ENCODE measurements around the gene RNF222.

RNF222 gene

GRCh38 chr17:8371786-8372185 is 25.8 kb downstream of the RNF222 start:
- H3K4me3 ChIP-seq (ENCODE audit: low read depth in 1 of 2, low read length in 2 of 2) = no peak overlapping the region
- no peaks in the 10 kb centered on the region for H3K9me3 ChIP-seq (ENCODE audit: insufficient read depth, low read length, severe bottlenecking)
- peaks cover 12% of the 10 kb centered on the region for H3K4me1 ChIP-seq (ENCODE audit: insufficient read depth, low read length)
- H4K20me1 ChIP-seq (ENCODE audit: insufficient read depth, low read length) = peaks cover 2% of the 10 kb centered on the region; the same call in 1 of the 2 replicates
- H3K27ac ChIP-seq (ENCODE audit: low read length) = no peak overlapping the region
- H3K79me2 ChIP-seq (ENCODE audit: insufficient read depth, low read length) = peaks cover 11% of the 10 kb centered on the region
- H3K9ac ChIP-seq (ENCODE audit: low read depth, low read length) = no peak overlapping the region
- no peak overlapping the region for H2AFZ ChIP-seq (ENCODE audit: low read depth, low read length)
- no peak overlapping the region for H3K4me2 ChIP-seq (ENCODE audit: insufficient read depth, low read length)
- TF ChIP-seq EZH2 (IDR thresholded peaks at IDR 0.05; ENCODE audit: borderline replicate concordance, low read depth, low read length, severe bottlenecking) (no peak), CTCF (IDR thresholded peaks at IDR 0.05; ENCODE audit: borderline replicate concordance, extremely low read depth, low read length, poor library complexity, severe bottlenecking) (no peak)
- H3K27me3 ChIP-seq (ENCODE audit: insufficient read depth, low read length, poor library complexity) = no peaks in the 10 kb centered on the region
- DNase-seq (no peak), ATAC-seq (ENCODE audit: insufficient read depth, low read depth) (no peak)
- peaks cover 23% of the 10 kb centered on the region for H3K36me3 ChIP-seq (ENCODE audit: insufficient read depth, low read length)

GRCh38 chr17:8369944-8370343 is 27.7 kb downstream of the RNF222 start:
- no peaks in the 10 kb centered on the region for H3K4me1 ChIP-seq (ENCODE audit: insufficient read depth, low read length)
- no peak overlapping the region for H3K4me2 ChIP-seq (ENCODE audit: insufficient read depth, low read length)
- no peaks in the 10 kb centered on the region for H3K79me2 ChIP-seq (ENCODE audit: insufficient read depth, low read length)
- TF ChIP-seq CTCF (IDR thresholded peaks at IDR 0.05; ENCODE audit: borderline replicate concordance, extremely low read depth, low read length, poor library complexity, severe bottlenecking) = no peak
- TF ChIP-seq EZH2 (IDR thresholded peaks at IDR 0.05; ENCODE audit: borderline replicate concordance, low read depth, low read length, severe bottlenecking) = no peak
- no peak for ATAC-seq (ENCODE audit: insufficient read depth, low read depth)
- H2AFZ ChIP-seq (ENCODE audit: low read depth, low read length) = no peak overlapping the region
- DNase-seq = no peak
- H3K27ac ChIP-seq (ENCODE audit: low read length) = no peak overlapping the region
- H3K4me3 ChIP-seq (ENCODE audit: low read depth in 1 of 2, low read length in 2 of 2) = no peak overlapping the region
- H3K36me3 ChIP-seq (ENCODE audit: insufficient read depth, low read length) = peaks cover 22% of the 10 kb centered on the region
- no peak overlapping the region for H3K9ac ChIP-seq (ENCODE audit: low read depth, low read length)
- H3K9me3 ChIP-seq (ENCODE audit: insufficient read depth, low read length, severe bottlenecking) = no peaks in the 10 kb centered on the region
- H3K27me3 ChIP-seq (ENCODE audit: insufficient read depth, low read length, poor library complexity) = no peaks in the 10 kb centered on the region
- H4K20me1 ChIP-seq (ENCODE audit: insufficient read depth, low read length) = no peaks in the 10 kb centered on the region

- H3K9me3 ChIP-seq (ENCODE audit: insufficient read depth, low read length, severe bottlenecking) = no peaks in the 10 kb centered on the region
- H3K4me2 ChIP-seq (ENCODE audit: insufficient read depth, low read length) = no peak overlapping the region
These were observed 29.4 kb downstream of the RNF222 start for GRCh38 chr17:8368193-8368592.

More at GRCh38 chr17:8368193-8368592, 29.4 kb downstream of the RNF222 start:
- Histone ChIP-seq H3K4me3 (ENCODE audit: low read depth in 1 of 2, low read length in 2 of 2) (no peak overlapping the region), H3K27me3 (ENCODE audit: insufficient read depth, low read length, poor library complexity) (no peaks in the 10 kb centered on the region), H3K36me3 (ENCODE audit: insufficient read depth, low read length) (peaks cover 22% of the 10 kb centered on the region), H2AFZ (ENCODE audit: low read depth, low read length) (no peak overlapping the region), H4K20me1 (ENCODE audit: insufficient read depth, low read length) (no peaks in the 10 kb centered on the region), H3K9ac (ENCODE audit: low read depth, low read length) (no peak overlapping the region), H3K27ac (ENCODE audit: low read length) (no peak overlapping the region), H3K79me2 (ENCODE audit: insufficient read depth, low read length) (no peaks in the 10 kb centered on the region), H3K4me1 (ENCODE audit: insufficient read depth, low read length) (no peaks in the 10 kb centered on the region)
- DNase-seq = no peak
- no peak for ATAC-seq (ENCODE audit: insufficient read depth, low read depth)
- no peak for TF ChIP-seq CTCF (IDR thresholded peaks at IDR 0.05; ENCODE audit: borderline replicate concordance, extremely low read depth, low read length, poor library complexity, severe bottlenecking)
- no peak for TF ChIP-seq EZH2 (IDR thresholded peaks at IDR 0.05; ENCODE audit: borderline replicate concordance, low read depth, low read length, severe bottlenecking)
